Ecto neural progenitor cell (in vitro differentiated cells): ENCODE results near the gene NAMPT.
A peak's percentile ranks its signal among the peaks of the same experiment; 100 is the strongest.
"Not testable (repeated sequence)": the region's sequence is repeated elsewhere in the genome, so short reads cannot be mapped to it uniquely, and the experiment has no call there.

Experiments used
- DNase-seq: peaks from one replicate; pipeline ENCODE4 v3.0.0-alpha.2; 2018; ENCODE audit warnings: low spot score

Gene NAMPT

GRCh38 chr7:106304568-106304967, 19.8 kb upstream of the NAMPT start:
- no peak for DNase-seq

- not testable (repeated sequence) for DNase-seq
Measured at GRCh38 chr7:106298631-106299030, 13.8 kb upstream of the NAMPT start.

GRCh38 chr7:106298155-106298554, 13.4 kb upstream of the NAMPT start:
- not testable (repeated sequence) for DNase-seq

GRCh38 chr7:106294334-106294733, 9.6 kb upstream of the NAMPT start:
- DNase-seq = no peak

- DNase-seq = no peak
Measured at GRCh38 chr7:106291247-106291646, 6.5 kb upstream of the NAMPT start.

GRCh38 chr7:106290319-106290718, 5.5 kb upstream of the NAMPT start:
- no peak for DNase-seq

- DNase-seq = no peak
Measured at GRCh38 chr7:106289848-106290247, 5.1 kb upstream of the NAMPT start.

GRCh38 chr7:106288263-106288662, 3.5 kb upstream of the NAMPT start:
- no peak for DNase-seq

GRCh38 chr7:106287786-106288185, 3.0 kb upstream of the NAMPT start:
- DNase-seq = no peak

- DNase-seq = no peak
Measured at GRCh38 chr7:106285855-106286492, 1.2 kb upstream of the NAMPT start.

GRCh38 chr7:106285051-106285854, 470 bp upstream of the NAMPT start:
- peak; percentile 99 for DNase-seq

GRCh38 chr7:106283831-106284713, 711 bp downstream of the NAMPT start:
- DNase-seq = peak; percentile 77

- no peak for DNase-seq
Measured at GRCh38 chr7:106283501-106283830, 1.3 kb downstream of the NAMPT start.

GRCh38 chr7:106282852-106283251, 1.9 kb downstream of the NAMPT start:
- no peak for DNase-seq

- no peak for DNase-seq
Measured at GRCh38 chr7:106282390-106282789, 2.4 kb downstream of the NAMPT start.

GRCh38 chr7:106281585-106282318, 3.0 kb downstream of the NAMPT start:
- DNase-seq = no peak

- no peak for DNase-seq
Measured at GRCh38 chr7:106281127-106281526, 3.7 kb downstream of the NAMPT start.

GRCh38 chr7:106279425-106280197, 5.2 kb downstream of the NAMPT start:
- no peak for DNase-seq

- DNase-seq = no peak
Measured at GRCh38 chr7:106278695-106279094, 6.1 kb downstream of the NAMPT start.

- DNase-seq = no peak
Measured at GRCh38 chr7:106277976-106278375, 6.8 kb downstream of the NAMPT start.

- no peak for DNase-seq
Measured at GRCh38 chr7:106276513-106276912, 8.3 kb downstream of the NAMPT start.
